ENCODE data around the gene PCLAF. TPM values are rescaled to one million over a fixed set of nuclear protein-coding genes. Genes with fewer than 3 reads are reported as not detected.
"Not testable (repeated sequence)": the region's sequence is repeated elsewhere in the genome, so short reads cannot be mapped to it uniquely, and the experiment has no call there.

Gene PCLAF
- 100 to 1,000 TPM in 1 of 2 donors, 10 to 100 TPM in 1; 61.5 to 101 TPM for total RNA-seq

GRCh38 chr15:64381000-64381751, at the start of gene PCLAF:
TSS of gene PCLAF (minus strand) at chr15:64381441. CDS start at chr15:64381371, 70 bp downstream.
- peaks cover 33% of the 10 kb centered on the region for H3K36me3 Mint-ChIP-seq (ENCODE audit: low read depth)
- no peaks in the 10 kb centered on the region for H3K9me3 Mint-ChIP-seq
- H3K4me1 Mint-ChIP-seq, result no peaks in the 10 kb centered on the region
- no peaks in the 10 kb centered on the region for H3K27me3 Mint-ChIP-seq
- H3K4me3 Mint-ChIP-seq, result peak within 1 kb of the TSS; percentile 85
- peak; percentile 100 for ATAC-seq (replicated peaks)
- peak within 1 kb of the TSS; percentile 74 for H3K27ac Mint-ChIP-seq

- peak overlapping the region; percentile 65 for H3K4me3 Mint-ChIP-seq
- peak; percentile 62 for ATAC-seq (replicated peaks)
- H3K9me3 Mint-ChIP-seq, result no peaks in the 10 kb centered on the region
- peaks cover 14% of the 10 kb centered on the region for H3K4me1 Mint-ChIP-seq
- H3K27me3 Mint-ChIP-seq, result no peaks in the 10 kb centered on the region
- peak overlapping the region; percentile 88 for H3K27ac Mint-ChIP-seq
- peaks cover 48% of the 10 kb centered on the region for H3K36me3 Mint-ChIP-seq (ENCODE audit: low read depth)
Measured at GRCh38 chr15:64430000-64430735, 48.9 kb upstream of the PCLAF start.

GRCh38 chr15:64429448-64429847, 48.2 kb upstream of the PCLAF start:
- Mint-ChIP-seq H3K27ac (peak overlapping the region; percentile 88), H3K9me3 (no peaks in the 10 kb centered on the region), H3K4me3 (peak overlapping the region; percentile 65), H3K27me3 (no peaks in the 10 kb centered on the region), H3K4me1 (peaks cover 14% of the 10 kb centered on the region), H3K36me3 (ENCODE audit: low read depth) (peaks cover 52% of the 10 kb centered on the region)
- peak; percentile 90 for ATAC-seq (replicated peaks)

- Mint-ChIP-seq H3K27me3 (no peaks in the 10 kb centered on the region), H3K9me3 (no peaks in the 10 kb centered on the region), H3K27ac (peak overlapping the region; percentile 51), H3K4me1 (peaks cover 14% of the 10 kb centered on the region), H3K4me3 (no peak overlapping the region), H3K36me3 (ENCODE audit: low read depth) (peaks cover 69% of the 10 kb centered on the region)
- no peak for ATAC-seq (replicated peaks)
Measured at GRCh38 chr15:64426845-64427465, 45.7 kb upstream of the PCLAF start.

- H3K36me3 Mint-ChIP-seq (ENCODE audit: low read depth), result peaks cover 83% of the 10 kb centered on the region
- no peaks in the 10 kb centered on the region for H3K9me3 Mint-ChIP-seq
- H3K4me3 Mint-ChIP-seq, result no peak overlapping the region
- H3K27me3 Mint-ChIP-seq, result no peaks in the 10 kb centered on the region
- no peak for ATAC-seq (replicated peaks)
- H3K4me1 Mint-ChIP-seq, result peaks cover 14% of the 10 kb centered on the region
- H3K27ac Mint-ChIP-seq, result peak overlapping the region; percentile 22
Measured at GRCh38 chr15:64425221-64425620, 44.0 kb upstream of the PCLAF start.

GRCh38 chr15:64423970-64424369, 42.7 kb upstream of the PCLAF start:
- H3K27ac Mint-ChIP-seq, result no peak overlapping the region
- H3K4me3 Mint-ChIP-seq, result no peak overlapping the region
- peaks cover 86% of the 10 kb centered on the region for H3K36me3 Mint-ChIP-seq (ENCODE audit: low read depth)
- ATAC-seq (replicated peaks), result no peak
- H3K27me3 Mint-ChIP-seq, result no peaks in the 10 kb centered on the region
- H3K9me3 Mint-ChIP-seq, result no peaks in the 10 kb centered on the region
- peaks cover 6% of the 10 kb centered on the region for H3K4me1 Mint-ChIP-seq

- Mint-ChIP-seq H3K27ac (no peak overlapping the region), H3K4me1 (peaks cover 4% of the 10 kb centered on the region), H3K27me3 (no peaks in the 10 kb centered on the region), H3K4me3 (no peak overlapping the region), H3K9me3 (no peaks in the 10 kb centered on the region), H3K36me3 (ENCODE audit: low read depth) (peaks cover 93% of the 10 kb centered on the region)
- ATAC-seq (replicated peaks), result no peak
Measured at GRCh38 chr15:64422697-64423096, 41.5 kb upstream of the PCLAF start.

GRCh38 chr15:64412216-64412615, 31.0 kb upstream of the PCLAF start:
- H3K4me3 Mint-ChIP-seq, result no peak overlapping the region
- ATAC-seq (replicated peaks), result no peak
- no peaks in the 10 kb centered on the region for H3K27me3 Mint-ChIP-seq
- H3K27ac Mint-ChIP-seq, result no peak overlapping the region
- peaks cover 92% of the 10 kb centered on the region for H3K36me3 Mint-ChIP-seq (ENCODE audit: low read depth)
- H3K9me3 Mint-ChIP-seq, result no peaks in the 10 kb centered on the region
- no peaks in the 10 kb centered on the region for H3K4me1 Mint-ChIP-seq

- Mint-ChIP-seq H3K9me3 (no peaks in the 10 kb centered on the region), H3K27ac (no peak overlapping the region), H3K27me3 (no peaks in the 10 kb centered on the region), H3K4me3 (no peak overlapping the region), H3K36me3 (ENCODE audit: low read depth) (peaks cover 90% of the 10 kb centered on the region), H3K4me1 (no peaks in the 10 kb centered on the region)
- no peak for ATAC-seq (replicated peaks)
Measured at GRCh38 chr15:64400583-64400982, 19.3 kb upstream of the PCLAF start.

GRCh38 chr15:64398575-64398974, 17.3 kb upstream of the PCLAF start:
- peaks cover 4% of the 10 kb centered on the region for H3K4me1 Mint-ChIP-seq
- no peak overlapping the region for H3K4me3 Mint-ChIP-seq
- H3K27ac Mint-ChIP-seq, result no peak overlapping the region
- no peaks in the 10 kb centered on the region for H3K27me3 Mint-ChIP-seq
- no peak for ATAC-seq (replicated peaks)
- peaks cover 97% of the 10 kb centered on the region for H3K36me3 Mint-ChIP-seq (ENCODE audit: low read depth)
- H3K9me3 Mint-ChIP-seq, result no peaks in the 10 kb centered on the region

- Mint-ChIP-seq H3K4me3 (no peak overlapping the region), H3K27ac (no peak overlapping the region), H3K36me3 (ENCODE audit: low read depth) (peaks cover 89% of the 10 kb centered on the region), H3K9me3 (no peaks in the 10 kb centered on the region), H3K4me1 (peaks cover 4% of the 10 kb centered on the region), H3K27me3 (no peaks in the 10 kb centered on the region)
- no peak for ATAC-seq (replicated peaks)
Measured at GRCh38 chr15:64396789-64397188, 15.5 kb upstream of the PCLAF start.

GRCh38 chr15:64392471-64392870, 11.2 kb upstream of the PCLAF start:
- Mint-ChIP-seq H3K36me3 (ENCODE audit: low read depth) (peaks cover 63% of the 10 kb centered on the region), H3K4me1 (peaks cover 18% of the 10 kb centered on the region)
- H3K27me3 Mint-ChIP-seq; H3K4me3 Mint-ChIP-seq; ATAC-seq (replicated peaks); H3K27ac Mint-ChIP-seq; H3K9me3 Mint-ChIP-seq: not testable (repeated sequence)

GRCh38 chr15:64389036-64389435, 7.8 kb upstream of the PCLAF start:
- H3K9me3 Mint-ChIP-seq, result no peaks in the 10 kb centered on the region
- H3K27ac Mint-ChIP-seq, result peak overlapping the region; percentile 45
- peaks cover 14% of the 10 kb centered on the region for H3K4me1 Mint-ChIP-seq
- no peaks in the 10 kb centered on the region for H3K27me3 Mint-ChIP-seq
- peaks cover 29% of the 10 kb centered on the region for H3K36me3 Mint-ChIP-seq (ENCODE audit: low read depth)
- peak overlapping the region; percentile 90 for H3K4me3 Mint-ChIP-seq
- no peak for ATAC-seq (replicated peaks)

- H3K4me3 Mint-ChIP-seq, result peak within 1 kb of the TSS; percentile 90
- H3K4me1 Mint-ChIP-seq, result peaks cover 14% of the 10 kb centered on the region
- ATAC-seq (replicated peaks), result peak; percentile 100
Measured at GRCh38 chr15:64387562-64388168, 6.4 kb upstream of the PCLAF start, which contains the start of gene TRIP4. TSS of gene TRIP4 (plus strand) at chr15:64387836. CDS start at chr15:64387864, 28 bp downstream.

More at GRCh38 chr15:64387562-64388168, 6.4 kb upstream of the PCLAF start, which contains the start of gene TRIP4:
- Mint-ChIP-seq H3K9me3 (no peaks in the 10 kb centered on the region), H3K27me3 (no peaks in the 10 kb centered on the region), H3K27ac (peak within 1 kb of the TSS; percentile 91), H3K36me3 (ENCODE audit: low read depth) (peaks cover 20% of the 10 kb centered on the region)

All from activated T-helper 17 cell treated with anti-CD3 and anti-CD28 coated beads, Interleukin-2, amount 50 U/mL, for 72 hours (primary cell).